ENCODE data around the gene COPS7A.

Gene COPS7A, protein sequence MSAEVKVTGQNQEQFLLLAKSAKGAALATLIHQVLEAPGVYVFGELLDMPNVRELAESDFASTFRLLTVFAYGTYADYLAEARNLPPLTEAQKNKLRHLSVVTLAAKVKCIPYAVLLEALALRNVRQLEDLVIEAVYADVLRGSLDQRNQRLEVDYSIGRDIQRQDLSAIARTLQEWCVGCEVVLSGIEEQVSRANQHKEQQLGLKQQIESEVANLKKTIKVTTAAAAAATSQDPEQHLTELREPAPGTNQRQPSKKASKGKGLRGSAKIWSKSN

DNA sequence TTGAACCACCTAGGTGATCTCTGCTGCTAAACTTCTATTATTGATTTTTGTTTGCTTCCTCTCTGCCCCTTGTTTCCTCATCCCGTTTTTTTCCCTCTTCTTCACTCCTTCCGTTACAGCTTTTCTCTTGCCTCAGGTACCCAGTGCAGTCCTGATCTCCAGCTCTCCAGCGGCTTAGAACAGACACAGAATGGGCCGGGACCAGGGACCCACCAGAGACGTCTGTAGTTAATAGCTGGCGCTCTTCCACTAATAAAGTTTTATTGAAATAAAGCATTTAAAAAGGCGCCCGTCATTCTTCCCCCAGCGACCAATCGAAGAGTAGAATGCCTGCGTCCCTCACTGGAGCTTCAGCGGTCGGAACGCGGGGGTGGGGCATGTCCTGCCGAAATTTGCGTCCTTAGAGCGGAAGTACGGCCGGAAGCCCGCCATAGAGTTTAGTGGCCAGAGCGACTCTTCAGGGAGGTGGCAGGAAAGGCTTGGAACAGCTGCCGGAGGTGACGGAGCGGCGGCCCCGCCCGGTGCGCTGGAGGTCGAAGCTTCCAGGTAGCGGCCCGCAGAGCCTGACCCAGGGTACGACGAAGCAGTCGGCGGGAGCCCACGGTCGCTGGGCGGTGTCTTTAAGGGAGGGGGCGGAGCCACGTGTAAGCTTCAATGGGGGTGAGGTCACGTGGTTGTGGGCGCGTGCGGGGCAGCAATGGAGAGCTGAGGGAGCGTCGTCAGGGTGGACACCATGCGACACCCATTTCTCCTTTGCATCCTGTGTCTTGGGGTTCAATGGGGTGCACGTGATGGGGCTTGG, at the start of gene COPS7A:
COPS7A (plus strand) TSS at position 440 of the 802 bp plus-strand sequence. CDS start 611 bp downstream, outside the sequence.
- peak; percentile 95 for DNase-seq (ENCODE audit: low spot score)

DNA sequence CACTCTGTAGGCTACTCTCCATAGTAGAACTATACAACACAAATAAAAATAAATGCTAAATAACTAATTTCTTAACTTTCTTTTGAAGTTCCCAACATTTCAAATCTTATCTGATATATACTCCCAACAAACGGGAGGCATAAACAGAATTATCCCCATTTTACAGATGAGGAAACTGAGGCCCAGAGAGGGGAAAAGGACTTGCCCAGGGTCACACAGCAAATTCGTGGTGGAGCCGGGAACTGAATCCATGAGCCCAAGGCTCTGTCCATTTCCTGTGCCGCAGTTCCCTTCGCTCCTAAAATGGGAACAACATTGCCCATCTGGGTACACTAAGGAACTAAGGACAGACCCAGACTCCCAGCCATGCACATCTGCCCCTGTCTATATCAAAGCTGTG, 46.9 kb upstream of the COPS7A start:
- no peak for DNase-seq (ENCODE audit: low spot score)

DNA sequence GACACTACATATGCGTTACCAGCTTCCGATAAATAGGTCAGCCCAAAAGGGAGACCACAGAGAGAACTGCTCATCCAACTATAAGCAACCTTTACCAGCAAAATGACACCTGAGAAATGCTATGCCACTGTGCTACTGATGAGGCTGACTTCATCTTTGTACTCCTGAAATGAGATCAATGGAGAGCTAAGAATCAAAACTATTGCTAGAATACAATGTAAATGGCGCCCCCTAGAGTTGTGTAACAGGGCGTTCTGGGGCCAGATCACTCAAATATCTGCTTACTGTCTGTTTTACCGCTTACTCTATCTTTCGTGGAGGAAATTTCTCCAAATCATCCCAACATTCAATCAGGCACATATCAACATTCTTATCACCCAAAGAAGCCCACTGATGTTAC, 39.2 kb upstream of the COPS7A start:
- peak; percentile 79 for DNase-seq (ENCODE audit: low spot score)

DNA sequence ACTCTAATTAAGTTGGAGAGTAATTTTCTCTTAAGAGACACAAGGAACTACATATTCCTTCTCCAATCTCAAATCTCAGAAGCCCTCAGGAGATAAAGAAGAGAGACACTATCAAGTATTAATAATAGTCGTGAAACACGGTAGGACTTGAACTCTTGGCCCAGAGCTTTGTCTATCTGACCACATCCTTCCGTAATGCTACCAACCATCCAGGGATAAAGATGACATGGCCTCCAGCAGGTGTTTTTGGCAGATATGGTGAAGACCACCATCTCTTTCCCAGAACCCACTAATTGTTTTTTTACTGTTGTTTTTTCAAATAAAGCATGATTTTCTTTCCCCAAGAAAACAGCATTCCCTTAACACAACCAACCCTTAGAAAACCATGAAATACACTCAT, 38.0 kb upstream of the COPS7A start:
- DNase-seq (ENCODE audit: low spot score) = no peak

DNA sequence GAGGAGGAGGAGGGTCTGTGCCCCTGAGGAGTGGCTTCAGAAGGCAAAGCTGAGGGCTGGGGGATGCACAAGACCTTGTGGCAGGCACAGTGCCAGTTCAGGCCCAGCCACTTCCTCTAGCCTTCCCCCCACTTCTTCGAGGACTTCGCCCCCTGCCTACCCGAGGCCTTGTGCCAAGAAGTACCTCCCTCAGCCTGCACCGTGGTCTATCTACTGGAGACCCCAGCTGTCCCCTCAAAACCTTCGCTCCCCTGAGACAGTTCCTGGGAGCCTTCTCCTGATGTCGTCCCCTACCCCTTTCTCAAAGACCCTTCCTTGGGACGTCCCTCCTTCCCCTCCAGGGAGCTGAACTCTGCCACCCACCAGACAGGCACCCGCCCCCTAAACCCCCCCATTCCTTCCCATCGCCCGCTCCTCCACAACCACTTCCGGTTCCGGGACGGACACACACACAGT, 35.3 kb upstream of the COPS7A start:
- DNase-seq (ENCODE audit: low spot score) = no peak

DNA sequence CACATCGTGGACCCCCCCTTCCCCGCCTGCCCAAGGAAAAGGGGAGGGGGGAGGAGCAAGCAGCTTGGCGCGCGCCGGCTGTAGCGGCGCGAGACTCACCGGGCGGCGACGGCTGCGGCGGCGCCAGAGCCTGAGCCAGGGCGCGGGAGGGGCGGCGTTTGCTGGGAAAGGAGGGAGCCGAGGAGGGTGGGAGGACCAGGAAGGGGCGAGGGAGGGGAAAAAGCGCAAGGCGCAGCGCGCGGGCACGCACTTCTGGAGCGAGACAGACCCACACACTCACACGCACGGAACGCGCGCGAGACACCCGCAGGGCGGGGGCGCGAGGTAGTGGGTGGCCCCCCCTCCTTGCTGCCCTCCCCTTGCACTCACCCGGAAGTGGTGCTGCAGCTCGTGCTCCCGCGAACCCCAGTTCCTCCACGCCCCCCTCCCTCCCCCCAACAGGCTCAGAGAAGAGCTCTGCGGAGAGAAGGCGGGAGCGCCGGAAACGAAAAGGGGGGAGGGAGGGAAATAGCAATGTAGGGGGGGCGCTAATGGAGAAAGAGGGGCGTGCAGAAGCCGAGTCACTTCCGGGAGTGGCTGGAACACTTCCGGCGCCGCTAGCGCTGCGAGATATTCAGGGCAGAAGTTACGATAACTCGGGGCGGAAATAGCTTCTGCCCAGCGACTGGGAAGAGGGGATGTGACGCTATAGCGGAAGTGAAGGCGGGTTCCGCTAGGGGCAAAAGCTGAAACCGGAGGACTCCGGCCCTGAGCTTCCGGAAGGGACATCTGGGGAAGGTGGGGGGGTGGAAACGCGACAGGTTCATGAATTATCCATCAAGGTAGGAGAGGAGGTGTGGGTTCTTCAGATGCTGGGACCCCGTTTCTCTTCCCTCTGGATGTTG, 34.6 kb upstream of the COPS7A start, which contains the start of gene ZNF384:
ZNF384 (minus strand) TSS at position 377 of the 884 bp plus-strand sequence. CDS start 9,855 bp downstream, outside the sequence.
- peak; percentile 97 for DNase-seq (ENCODE audit: low spot score)

DNA sequence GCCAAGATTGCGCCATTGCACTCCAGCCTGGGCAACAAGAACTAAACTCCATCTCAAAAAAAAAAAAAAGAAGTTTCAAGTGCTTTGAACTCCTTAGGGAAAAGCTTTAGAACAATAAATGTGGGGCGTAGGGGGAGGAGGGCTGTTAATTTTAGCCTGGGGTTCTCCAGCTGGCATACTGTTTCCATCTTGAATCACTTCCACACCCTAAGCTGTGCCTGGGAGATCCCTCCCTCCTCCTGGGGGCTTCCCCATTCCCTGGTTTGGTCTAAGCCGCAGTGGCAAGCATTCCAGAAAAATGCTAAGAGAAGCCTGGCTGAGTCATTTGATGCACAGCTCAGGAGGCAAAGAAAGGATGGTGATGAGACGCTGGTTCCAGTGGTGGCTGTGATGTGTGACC, 32.4 kb upstream of the COPS7A start:
- DNase-seq (ENCODE audit: low spot score) = no peak

DNA sequence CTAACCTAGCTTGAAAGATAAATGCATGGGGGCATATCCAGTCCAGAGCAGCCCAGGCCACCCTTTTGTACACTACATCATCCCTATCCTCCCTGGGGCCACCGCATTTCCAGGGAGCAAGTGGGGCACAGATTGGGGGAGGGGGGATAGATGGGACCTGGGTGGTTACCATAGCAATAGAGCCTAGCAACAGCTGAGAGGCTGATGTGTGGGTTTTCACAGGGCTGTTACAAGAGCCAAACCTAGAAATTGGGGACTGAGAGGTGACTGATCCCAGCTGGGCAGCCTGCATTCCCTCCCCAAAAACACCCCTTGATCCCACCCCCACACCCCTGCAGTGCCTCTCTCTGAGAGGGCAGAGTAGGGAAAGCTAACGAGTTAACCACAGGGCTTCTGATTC, 31.0 kb upstream of the COPS7A start:
- no peak for DNase-seq (ENCODE audit: low spot score)

DNA sequence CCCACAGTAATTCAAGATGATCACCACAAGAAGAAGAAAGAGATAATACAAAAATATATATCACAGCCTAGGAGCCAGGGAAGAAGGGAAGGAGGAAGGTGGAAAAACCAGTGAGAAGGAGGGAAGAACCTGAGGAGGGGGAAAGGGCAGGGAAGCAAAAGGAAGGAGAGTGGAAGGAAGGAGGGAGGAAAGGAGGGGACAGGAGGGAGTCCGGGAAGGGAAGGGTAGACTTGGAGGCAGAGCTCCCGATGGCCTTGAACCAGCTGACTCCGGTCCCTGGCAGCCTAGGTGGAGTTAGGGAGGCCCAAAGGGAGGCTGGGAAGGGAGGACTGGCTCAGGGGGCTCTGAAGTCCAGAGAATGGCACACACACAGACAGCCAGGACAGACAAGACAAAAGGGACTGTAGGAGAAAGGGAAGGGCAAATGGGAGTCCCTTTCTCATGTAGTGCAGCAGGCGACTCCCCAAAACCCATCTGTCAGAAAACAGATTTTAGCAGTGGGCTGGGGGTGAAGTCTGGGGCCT, 30.0 kb upstream of the COPS7A start:
- DNase-seq (ENCODE audit: low spot score) = no peak

DNA sequence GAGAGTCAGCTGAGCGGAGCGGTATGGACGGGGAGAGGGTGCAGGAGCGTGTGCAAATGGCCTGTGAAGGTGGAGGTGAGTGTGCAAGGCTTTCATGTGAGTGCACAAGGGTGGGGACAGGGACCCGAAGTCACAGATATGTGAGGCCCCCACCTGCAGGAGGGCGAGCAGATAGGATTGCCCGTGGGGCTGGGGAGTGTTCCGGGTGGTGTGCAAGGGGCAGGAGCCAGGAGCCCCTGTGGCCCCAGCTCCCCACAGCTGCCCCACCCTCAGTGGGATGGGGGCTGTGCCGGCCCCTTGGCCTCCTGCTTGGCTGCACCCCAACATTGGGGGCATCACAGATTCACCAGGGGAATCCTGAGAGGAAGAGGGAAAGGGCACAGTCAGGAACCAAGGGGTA, 29.1 kb upstream of the COPS7A start:
- DNase-seq (ENCODE audit: low spot score) = no peak

DNA sequence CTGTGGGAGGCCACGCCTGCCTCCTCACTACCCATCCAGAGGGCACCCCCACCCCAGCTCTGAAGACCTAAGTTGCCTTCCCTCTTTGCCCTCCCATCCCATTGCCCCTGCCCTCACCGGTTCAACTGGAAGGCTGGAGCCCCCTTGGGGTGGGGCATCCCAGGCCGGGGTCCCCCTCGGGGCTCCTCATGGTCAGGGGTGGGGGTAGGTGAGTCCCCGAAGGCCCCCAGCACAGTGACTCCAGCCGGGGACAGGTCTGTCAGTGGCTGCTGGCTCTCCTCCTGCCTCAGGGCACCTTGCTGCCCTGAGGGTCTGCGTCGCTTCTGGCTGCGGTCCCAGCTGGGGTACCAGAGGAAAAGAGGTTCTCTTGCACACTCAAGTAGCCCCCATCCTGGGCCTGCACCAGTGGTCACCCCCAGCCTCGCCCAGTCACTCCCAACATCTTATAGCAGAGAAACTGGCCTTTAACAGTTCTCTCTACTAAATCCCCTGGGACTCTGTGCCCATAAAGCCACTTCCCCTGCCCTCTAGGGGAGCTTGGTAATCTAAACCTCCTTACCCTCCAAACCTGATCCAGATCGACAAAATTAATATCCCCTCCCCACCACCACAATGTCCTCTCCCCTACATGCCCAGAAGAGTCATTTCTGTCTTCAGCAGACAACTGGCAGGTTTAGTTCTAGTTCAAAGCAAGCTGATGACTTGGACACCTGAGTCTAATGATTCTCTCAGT, 28.4 kb upstream of the COPS7A start:
- no peak for DNase-seq (ENCODE audit: low spot score)

DNA sequence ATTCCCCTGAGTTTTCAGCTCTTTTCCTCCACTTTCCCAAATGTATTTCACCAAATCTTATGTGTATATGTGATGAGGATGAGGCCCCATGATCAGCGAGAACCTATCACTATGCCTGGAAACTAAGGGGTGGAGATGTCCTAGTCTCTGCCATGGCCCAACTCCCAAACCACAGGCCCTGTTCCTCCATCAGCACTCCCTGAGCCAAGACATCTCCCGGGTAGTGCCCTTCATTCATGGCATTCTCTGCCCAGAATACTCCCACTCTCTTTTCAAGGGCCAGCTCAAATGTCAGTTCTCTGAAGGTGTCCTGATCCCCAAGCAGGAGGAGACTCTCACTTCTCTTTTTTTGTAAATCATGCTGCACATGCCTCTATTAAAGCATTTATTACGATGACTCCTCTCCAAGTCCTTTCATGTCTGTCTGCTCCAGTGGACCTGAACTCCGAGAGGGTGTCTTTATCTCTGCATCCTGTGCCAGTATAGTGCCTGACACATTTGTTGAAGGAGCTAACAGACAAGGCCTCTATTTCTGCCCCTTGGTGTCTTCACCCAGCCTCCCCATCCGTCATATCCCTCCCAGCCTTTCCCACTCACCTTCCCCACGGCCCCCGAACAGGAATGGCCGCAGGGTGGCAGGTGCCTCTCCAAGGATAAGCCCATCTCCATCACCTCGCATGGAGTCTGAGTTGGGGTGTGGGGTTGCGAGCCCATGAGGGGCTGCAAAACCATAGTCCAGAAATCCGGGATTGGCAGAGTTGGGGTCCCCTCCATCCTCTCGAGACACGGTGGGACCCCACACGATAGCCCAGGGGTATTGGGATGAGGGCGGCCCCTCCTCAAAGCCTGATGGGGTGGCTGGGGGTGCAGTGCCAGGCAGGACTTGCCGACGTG, 26.9 kb upstream of the COPS7A start:
- DNase-seq (ENCODE audit: low spot score) = no peak

DNA sequence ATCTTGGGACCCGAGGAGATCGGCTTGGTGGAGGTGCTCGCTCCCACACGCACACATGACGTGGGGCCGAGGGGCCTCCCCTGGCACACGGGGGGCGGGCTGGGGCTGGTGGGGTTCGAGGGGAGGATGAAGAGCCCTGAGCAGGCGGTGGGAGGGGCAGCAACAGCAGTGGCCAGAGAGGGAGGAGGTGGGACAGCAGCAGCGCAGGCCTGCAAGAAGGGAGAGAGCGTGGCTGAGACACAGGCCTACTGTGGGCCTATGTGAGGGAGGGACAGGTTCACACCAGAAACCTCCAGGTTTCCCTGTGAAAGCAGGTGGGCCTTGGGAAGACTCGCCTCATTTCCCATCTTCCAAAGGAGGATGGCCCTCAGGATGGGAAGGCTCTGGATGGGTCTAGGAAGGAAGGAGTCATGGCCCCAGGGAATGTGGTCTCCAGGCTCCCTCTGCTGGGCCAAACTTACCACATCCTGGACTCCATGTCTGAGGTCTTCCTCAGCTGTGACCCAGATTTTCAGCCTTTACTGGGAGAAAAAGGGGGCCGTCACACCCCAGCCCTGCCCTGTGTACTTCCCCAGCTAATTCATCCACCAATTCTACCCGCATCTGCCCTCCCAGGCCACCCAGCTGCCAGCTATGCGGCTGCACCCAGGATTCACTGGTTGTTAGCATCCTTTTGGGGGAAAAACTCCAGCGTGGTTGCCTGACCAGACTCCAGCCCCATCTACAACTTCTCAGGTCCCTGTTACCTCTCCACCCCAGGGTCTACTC, 26.1 kb upstream of the COPS7A start:
- DNase-seq (ENCODE audit: low spot score) = peak; percentile 47

DNA sequence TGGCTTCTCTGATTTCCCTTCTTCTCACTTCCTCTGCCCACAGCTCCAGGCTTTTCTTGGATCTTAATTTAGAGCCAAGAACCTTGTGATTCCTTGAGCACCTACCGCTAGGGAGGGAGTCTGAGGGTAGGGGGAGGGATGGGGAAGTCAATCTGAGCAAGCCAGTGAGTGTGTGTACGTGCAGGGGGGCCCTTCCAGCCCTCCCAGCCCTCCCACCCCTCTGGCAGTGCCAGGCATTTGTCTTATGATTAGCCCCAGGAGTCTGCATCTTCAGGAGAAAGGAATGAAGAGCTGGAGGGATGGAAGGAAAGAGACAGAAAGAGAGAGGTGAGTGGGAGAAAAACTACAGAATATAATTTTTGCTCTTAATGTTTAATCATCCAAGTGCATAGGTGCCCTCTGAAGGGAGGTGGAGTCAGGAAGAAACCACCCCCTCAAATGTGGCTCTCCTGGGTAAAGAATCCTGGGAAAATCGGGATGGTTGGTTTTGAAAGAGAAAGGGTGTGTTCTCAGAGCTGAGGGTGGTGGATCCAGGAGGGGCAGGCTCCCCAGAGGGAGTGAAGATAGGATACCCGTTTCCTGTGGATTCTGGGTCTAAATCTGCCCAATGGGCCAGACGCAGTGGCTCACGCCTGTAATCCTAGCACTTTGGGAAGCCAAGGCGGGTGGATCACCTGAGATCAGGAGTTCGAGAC, 25.3 kb upstream of the COPS7A start:
- DNase-seq (ENCODE audit: low spot score) = no peak

DNA sequence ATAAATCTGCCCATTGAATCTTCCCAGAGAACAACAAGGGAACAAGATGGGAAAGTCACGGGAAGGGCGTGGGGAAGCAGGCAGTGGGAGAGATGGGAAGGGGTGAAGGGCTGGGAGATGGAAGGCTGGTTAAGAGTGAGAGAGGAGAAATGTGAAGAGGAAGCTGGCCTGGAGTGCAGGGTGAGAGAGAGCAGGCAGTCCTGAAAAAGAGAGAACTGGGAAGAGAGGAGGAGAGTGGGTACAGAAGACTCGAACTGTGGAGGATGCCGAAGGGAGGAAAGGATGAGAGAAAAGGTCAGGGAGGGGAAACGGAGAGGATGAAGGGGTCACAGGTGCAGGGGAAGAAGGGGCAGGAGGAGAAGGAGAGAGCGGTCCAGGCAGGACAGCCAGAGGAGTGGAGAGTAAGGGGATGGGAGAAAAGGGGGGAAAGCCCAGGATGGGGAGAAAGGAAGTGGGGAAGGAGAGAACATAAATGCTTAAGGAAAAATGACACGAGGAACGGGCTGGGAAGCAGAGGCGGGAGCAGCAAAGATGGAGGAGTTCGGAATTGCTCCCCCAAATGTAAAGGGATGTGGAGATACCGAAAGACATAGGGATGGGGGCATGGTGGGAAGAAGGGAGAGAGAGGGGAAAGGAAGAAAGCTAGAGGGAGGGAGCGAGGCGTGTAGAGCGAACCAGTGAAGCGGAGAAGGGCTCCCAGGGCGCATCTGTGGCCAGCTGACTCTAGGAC, 24.4 kb upstream of the COPS7A start:
- DNase-seq (ENCODE audit: low spot score) = no peak

DNA sequence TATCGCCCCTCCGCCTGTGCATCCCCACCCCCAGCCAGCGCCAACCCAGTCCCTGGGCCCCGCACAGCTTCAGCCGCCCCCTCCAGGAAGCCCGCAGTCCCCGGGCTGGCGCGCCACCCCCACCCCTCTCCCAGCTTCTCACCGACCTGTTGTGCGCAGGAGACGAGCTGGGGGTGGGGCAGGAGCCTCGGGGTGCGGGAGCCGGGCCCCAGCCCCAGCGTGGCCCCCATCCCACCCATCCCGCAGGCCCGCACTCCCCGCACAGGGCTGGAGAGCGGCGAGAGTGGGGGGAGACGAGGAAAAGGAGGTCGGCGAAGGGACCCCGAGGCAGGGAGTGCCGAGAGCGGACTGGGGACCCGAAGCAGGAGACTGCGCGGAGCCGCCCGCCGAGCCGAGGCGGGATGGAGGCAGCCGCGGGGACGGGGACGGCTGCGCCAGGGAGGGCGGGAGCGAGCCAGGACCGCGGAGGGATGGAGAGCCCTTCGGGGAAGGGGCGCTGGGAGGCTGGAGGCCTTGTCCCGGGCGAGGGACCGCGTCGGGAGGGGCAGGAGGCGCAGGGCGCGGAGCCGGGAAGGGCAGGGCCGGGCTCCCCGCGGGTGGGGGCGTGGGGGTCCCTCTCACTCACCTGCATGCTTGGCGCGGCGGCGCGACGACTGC, 23.7 kb upstream of the COPS7A start:
- DNase-seq (ENCODE audit: low spot score) = no peak

DNA sequence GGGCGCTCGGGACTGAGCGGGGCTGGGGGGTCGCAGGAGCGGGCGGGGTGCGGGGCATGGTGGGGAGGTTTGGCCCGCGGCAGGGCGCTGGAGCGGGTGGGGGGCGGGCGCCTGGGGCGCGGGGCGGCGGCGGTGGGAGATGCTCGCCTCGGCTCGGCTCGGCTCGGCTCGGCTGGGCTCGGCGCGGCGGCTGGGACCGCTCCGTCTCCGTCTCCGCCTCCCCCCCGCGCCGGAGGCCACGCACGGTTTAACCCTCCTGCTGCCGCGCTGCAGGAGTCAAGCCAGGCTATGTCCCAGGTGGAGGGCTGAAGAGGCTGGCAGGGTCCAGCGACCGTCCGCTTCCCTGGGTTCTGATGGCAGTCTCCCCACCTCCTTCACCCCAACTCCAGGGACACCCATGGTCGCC, 23.2 kb upstream of the COPS7A start, which contains the start of gene PIANP:
PIANP (minus strand) TSS at position 170 of the 406 bp plus-strand sequence. CDS start 2,754 bp downstream, outside the sequence.
- no peak for DNase-seq (ENCODE audit: low spot score)

All from hematopoietic multipotent progenitor cell treated with erythropoietin and hydrocortisone succinate and interleukin-3 and kit ligand, for 17 days (in vitro differentiated cells).